GM12873 (cell line): ENCODE measurements around the gene VIPR2.

Experiments
- TF ChIP-seq, protein P1 (sequence below): IDR thresholded peaks from 2 replicates; pipeline ENCODE4 v1.5.1; 2012; ENCODE audit warnings: low read depth, mild to moderate bottlenecking, moderate library complexity, low read length, control low read depth; ENCODE audit not compliant: insufficient read depth; ENCODE audit errors: missing control alignments

VIPR2 gene

GRCh38 chr7:159096736-159097581, 47.7 kb downstream of the VIPR2 start:
- TF ChIP-seq, protein P1, sequence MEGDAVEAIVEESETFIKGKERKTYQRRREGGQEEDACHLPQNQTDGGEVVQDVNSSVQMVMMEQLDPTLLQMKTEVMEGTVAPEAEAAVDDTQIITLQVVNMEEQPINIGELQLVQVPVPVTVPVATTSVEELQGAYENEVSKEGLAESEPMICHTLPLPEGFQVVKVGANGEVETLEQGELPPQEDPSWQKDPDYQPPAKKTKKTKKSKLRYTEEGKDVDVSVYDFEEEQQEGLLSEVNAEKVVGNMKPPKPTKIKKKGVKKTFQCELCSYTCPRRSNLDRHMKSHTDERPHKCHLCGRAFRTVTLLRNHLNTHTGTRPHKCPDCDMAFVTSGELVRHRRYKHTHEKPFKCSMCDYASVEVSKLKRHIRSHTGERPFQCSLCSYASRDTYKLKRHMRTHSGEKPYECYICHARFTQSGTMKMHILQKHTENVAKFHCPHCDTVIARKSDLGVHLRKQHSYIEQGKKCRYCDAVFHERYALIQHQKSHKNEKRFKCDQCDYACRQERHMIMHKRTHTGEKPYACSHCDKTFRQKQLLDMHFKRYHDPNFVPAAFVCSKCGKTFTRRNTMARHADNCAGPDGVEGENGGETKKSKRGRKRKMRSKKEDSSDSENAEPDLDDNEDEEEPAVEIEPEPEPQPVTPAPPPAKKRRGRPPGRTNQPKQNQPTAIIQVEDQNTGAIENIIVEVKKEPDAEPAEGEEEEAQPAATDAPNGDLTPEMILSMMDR, result no peak

GRCh38 chr7:159095979-159096411, 48.7 kb downstream of the VIPR2 start:
- TF ChIP-seq, protein P1, result no peak

- TF ChIP-seq, protein P1, result no peak
These were observed 49.5 kb downstream of the VIPR2 start for GRCh38 chr7:159094919-159095915.

DNA sequence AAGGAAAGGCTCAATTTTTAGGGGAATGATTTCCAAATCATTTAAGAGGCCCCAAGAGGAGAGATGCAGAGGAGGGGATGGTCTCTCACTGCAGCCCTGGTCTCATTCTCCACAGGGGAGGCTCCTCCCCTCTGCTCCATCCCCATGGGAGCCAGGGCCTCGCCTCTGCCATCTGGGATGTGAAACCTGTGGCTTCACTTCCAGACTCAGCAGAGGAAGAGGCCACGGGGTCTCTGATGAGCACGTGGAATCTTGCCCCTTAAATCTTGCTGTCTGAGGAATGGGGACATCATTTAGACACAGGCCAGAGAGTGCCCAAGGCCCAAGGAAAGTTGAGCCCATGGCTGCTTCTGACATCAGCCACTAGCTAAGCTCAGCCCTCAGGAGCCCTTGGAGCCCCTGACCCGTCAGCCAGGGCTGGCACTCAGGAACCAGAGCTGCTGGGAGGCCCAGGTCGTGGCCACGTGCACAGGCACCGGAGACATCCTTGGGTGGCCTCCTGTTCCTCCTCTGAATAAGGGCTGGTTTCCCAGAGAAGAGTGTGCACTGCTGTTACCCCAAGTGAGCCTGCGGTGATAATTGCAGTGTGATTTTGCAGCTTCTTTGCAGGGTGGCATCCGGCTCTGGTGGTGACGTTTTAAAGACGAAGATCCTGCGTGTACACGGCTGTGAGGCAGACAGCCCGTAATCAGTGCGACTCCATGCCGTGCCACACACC, 50.5 kb downstream of the VIPR2 start:
- TF ChIP-seq, protein P1, result no peak

DNA sequence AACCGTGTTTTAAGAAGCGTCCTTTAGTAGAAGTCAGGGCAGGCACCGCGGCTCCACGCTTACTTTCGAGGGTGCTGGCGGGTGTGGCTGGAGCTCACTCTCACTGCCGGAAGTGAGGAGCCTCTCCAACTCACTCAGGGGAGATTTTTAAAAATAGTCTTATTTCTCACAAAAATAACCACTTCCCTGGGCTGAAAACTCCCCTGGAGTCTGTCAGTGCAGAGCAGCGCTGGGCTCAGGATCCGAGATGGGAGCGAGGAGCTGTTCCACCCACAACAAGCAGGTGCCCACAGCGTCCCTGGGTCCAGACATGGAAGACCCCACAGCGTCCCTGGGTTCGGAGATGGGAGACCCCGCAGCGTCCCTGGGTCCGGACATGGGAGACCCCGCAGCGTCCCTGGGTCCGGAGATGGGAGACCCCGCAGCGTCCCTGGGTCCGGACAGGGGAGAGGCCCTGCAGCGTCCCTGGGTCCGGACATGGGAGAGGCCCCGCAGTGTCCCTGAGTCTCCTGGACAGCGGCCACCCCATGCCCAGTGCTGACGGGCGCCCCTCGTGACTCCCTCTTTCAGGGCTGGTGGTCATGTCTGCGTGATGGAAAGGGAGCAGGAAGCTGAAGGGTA, 51.2 kb downstream of the VIPR2 start:
- TF ChIP-seq, protein P1, result no peak

GRCh38 chr7:159092701-159093121, 52.0 kb downstream of the VIPR2 start:
- TF ChIP-seq, protein P1, result no peak
